Endothelial cell of umbilical vein (primary cell): Measurements from ENCODE around the gene SELL. TPM values are rescaled to one million over a fixed set of nuclear protein-coding genes. Genes with fewer than 3 reads are reported as not detected.

Source experiments
- BruUV-seq: library from RNA; stranded (reverse); fragments of 400-500 nt; replicated peaks from 2 replicates; lab custom pipeline; 2021; lab: Mats Ljungman, UMichigan
- CTCF ChIA-PET: fragments of 300-600, 350-600 bp; sonication (Branson Sonifier 250); formaldehyde crosslinking; loops from one replicate; lab custom pipeline; 2021; ENCODE audit warnings: antibody characterized with exemption, inconsistent platforms; lab: Charles Lee
- POLR2A ChIA-PET: fragments of 300-600, 350-600 bp; sonication (Branson Sonifier 250); formaldehyde crosslinking; loops from one replicate; lab custom pipeline; 2021; ENCODE audit warnings: antibody characterized with exemption, inconsistent platforms; lab: Charles Lee
- DNase-seq: peaks from one replicate; pipeline ENCODE4 v3.0.0-alpha.2; 2011; ENCODE audit warnings: low read depth, low spot score
- FAIRE-seq: peaks from 2 replicates; lab custom pipeline; 2011; peaks lifted over from hg19 to GRCh38; lab: Jason Lieb, UNC
- H2AFZ ChIP-seq: 2 replicates; pipeline ENCODE4 v1.6.0; 2012; ENCODE audit warnings: low read depth, low read length, control low read depth, inconsistent platforms
- H3K27ac ChIP-seq: 2 replicates; pipeline ENCODE4 v1.5.1; 2011; ENCODE audit warnings: low read depth, mild to moderate bottlenecking, control low read depth, low read length, moderate library complexity; ENCODE audit not compliant: insufficient read depth
- H3K27me3 ChIP-seq, 2 experiments: 2 replicates each; pipeline versions ENCODE4 v1.6.0 to v1.6.1; 2011; ENCODE audit warnings: low read length in 2 of 2, mixed read lengths in 1 of 2; ENCODE audit not compliant: control insufficient read depth in 2 of 2, insufficient read depth in 2 of 2
- H3K36me3 ChIP-seq, 2 experiments: 2 replicates in 1 of 2; 3 replicates in 1 of 2; pipeline ENCODE4 v1.5.1; 2011; ENCODE audit warnings: low read length in 2 of 2, mild to moderate bottlenecking in 1 of 2, moderate library complexity in 1 of 2; ENCODE audit not compliant: control insufficient read depth in 2 of 2, insufficient read depth in 2 of 2; ENCODE audit errors: extremely low read depth in 1 of 2
- H3K4me1 ChIP-seq: 3 replicates; pipeline ENCODE4 v1.5.1; 2011; ENCODE audit warnings: mild to moderate bottlenecking, low read length; ENCODE audit not compliant: control insufficient read depth, insufficient read depth; ENCODE audit errors: extremely low read depth
- H3K4me2 ChIP-seq: 2 replicates; pipeline ENCODE4 v1.6.1; 2011; ENCODE audit warnings: low read length, control low read depth, mixed read lengths; ENCODE audit not compliant: insufficient read depth
- H3K4me3 ChIP-seq, 3 experiments: fragments of 200-600 bp in 1 of 3; sonication (generic), shearing (Covaris generic) in 1 of 3; replicated peaks in 1 of 3; 2 replicates each; pipeline ENCODE4 v1.5.1; 2011 to 2016; ENCODE audit warnings: control low read depth in 3 of 3, low read length in 3 of 3, mild to moderate bottlenecking in 2 of 3, inconsistent platforms in 1 of 3, low read depth in 1 of 3, moderate library complexity in 1 of 3; ENCODE audit not compliant: insufficient read depth in 1 of 3
- H3K79me2 ChIP-seq: 2 replicates; pipeline ENCODE4 v1.6.0; 2012; ENCODE audit warnings: low read length, inconsistent platforms; ENCODE audit not compliant: control insufficient read depth, insufficient read depth
- H3K9ac ChIP-seq: replicated peaks from 2 replicates; pipeline ENCODE3; 2011; ENCODE audit warnings: low read length, control low read depth; ENCODE audit not compliant: insufficient read depth; ENCODE audit errors: extremely low read depth
- H3K9me1 ChIP-seq: replicated peaks from 3 replicates; pipeline ENCODE4 v1.6.0; 2011; ENCODE audit warnings: mild to moderate bottlenecking, low read length; ENCODE audit not compliant: control insufficient read depth, insufficient read depth; ENCODE audit errors: extremely low read depth
- H3K9me3 ChIP-seq: replicated peaks from 2 replicates; pipeline ENCODE4 v1.5.1; 2012; ENCODE audit warnings: low read length, inconsistent platforms; ENCODE audit not compliant: control insufficient read depth, insufficient read depth
- H4K20me1 ChIP-seq: replicated peaks from 2 replicates; pipeline ENCODE3; 2011; ENCODE audit warnings: mild to moderate bottlenecking, low read length; ENCODE audit not compliant: control insufficient read depth, insufficient read depth; ENCODE audit errors: extremely low read depth
- EZH2 ChIP-seq: IDR thresholded peaks from 2 replicates; pipeline ENCODE4 v1.6.1; 2012; ENCODE audit warnings: borderline replicate concordance, low read depth, mild to moderate bottlenecking, moderate library complexity, low read length, inconsistent platforms; ENCODE audit not compliant: severe bottlenecking
- FOS ChIP-seq: IDR thresholded peaks from 2 replicates; pipeline ENCODE4 v1.6.1; 2011; ENCODE audit warnings: mild to moderate bottlenecking, low read length, moderate library complexity, borderline replicate concordance; ENCODE audit not compliant: insufficient read depth
- GATA2 ChIP-seq: IDR thresholded peaks from 2 replicates; pipeline ENCODE4 v1.7.0; 2011; ENCODE audit warnings: low read depth, mild to moderate bottlenecking, moderate library complexity, mixed read lengths, low read length; ENCODE audit not compliant: insufficient read length, insufficient read depth
- JUN ChIP-seq: IDR thresholded peaks from 2 replicates; pipeline ENCODE4 v1.6.1; 2011; ENCODE audit warnings: borderline replicate concordance, low read depth; ENCODE audit not compliant: insufficient read length, insufficient read depth
- MYC ChIP-seq: IDR thresholded peaks from one replicate; pipeline ENCODE4 v1.6.1; 2011; ENCODE audit warnings: mild to moderate bottlenecking, low read depth, low read length
- POLR2A ChIP-seq: IDR thresholded peaks from 2 replicates; pipeline ENCODE4 v1.6.1; 2012; ENCODE audit warnings: low read depth, mild to moderate bottlenecking, control low read depth, low read length
- POLR2AphosphoS5 ChIP-seq: IDR thresholded peaks from 2 replicates; pipeline ENCODE4 v1.6.1; 2012; ENCODE audit warnings: low read depth, mild to moderate bottlenecking, control low read depth, low read length, moderate library complexity; ENCODE audit not compliant: insufficient read depth
- dilution Hi-C: fragments of 300-500 bp; cut with MboI; formaldehyde crosslinking; loops from one replicate; pipeline ENCODE4 v1.15.0; 2019; ENCODE audit warnings: low sequenced_read_pairs; ENCODE audit not compliant: extremely low pct_ligation_motif_present
- intact Hi-C: fragments of 100-400 bp; cut with micrococcal nuclease; formaldehyde crosslinking; loops from one replicate; pipeline ENCODE4 v1.10.0; 2022
- polyA plus RNA-seq, 4 experiments: library from polyadenylated mRNA; depleted of rRNA in 3 of 4; stranded (reverse) in 3 of 4; unstranded in 1 of 4; fragments of >200 nt; gene quantifications; 2 replicates each; pipeline versions ENCODE4 v1.2.1 to v1.2.3, GENCODE V29; 2011 to 2012; ENCODE audit warnings: missing spikeins in 1 of 4
- total RNA-seq: library from RNA; stranded (reverse); gene quantifications from 2 replicates; pipeline ENCODE4 v1.2.3, GENCODE V29; 2021
- TF ChIP-seq, protein P1 (sequence below), 2 donors: IDR thresholded peaks; 1 replicate in 1 of 2; 2 replicates in 1 of 2; pipeline ENCODE4 v1.5.1; 2011; ENCODE audit warnings: low read length in 2 of 2, mild to moderate bottlenecking in 2 of 2, moderate library complexity in 2 of 2, control low read depth in 1 of 2, inconsistent platforms in 1 of 2, low read depth in 1 of 2; ENCODE audit not compliant: insufficient read depth in 1 of 2; ENCODE audit errors: extremely low read depth in 1 of 2
- TF ChIP-seq, protein P2 (sequence below): IDR thresholded peaks from 2 replicates; pipeline ENCODE4 v1.6.1; 2011; ENCODE audit not compliant: insufficient read depth, insufficient read length

SELL gene
- total and polyA plus RNA-seq, 2 donors (not counting 3 experiments of a cell fraction or from before 2014, with no cell fraction given) = 0.68 to 1.8 TPM

DNA sequence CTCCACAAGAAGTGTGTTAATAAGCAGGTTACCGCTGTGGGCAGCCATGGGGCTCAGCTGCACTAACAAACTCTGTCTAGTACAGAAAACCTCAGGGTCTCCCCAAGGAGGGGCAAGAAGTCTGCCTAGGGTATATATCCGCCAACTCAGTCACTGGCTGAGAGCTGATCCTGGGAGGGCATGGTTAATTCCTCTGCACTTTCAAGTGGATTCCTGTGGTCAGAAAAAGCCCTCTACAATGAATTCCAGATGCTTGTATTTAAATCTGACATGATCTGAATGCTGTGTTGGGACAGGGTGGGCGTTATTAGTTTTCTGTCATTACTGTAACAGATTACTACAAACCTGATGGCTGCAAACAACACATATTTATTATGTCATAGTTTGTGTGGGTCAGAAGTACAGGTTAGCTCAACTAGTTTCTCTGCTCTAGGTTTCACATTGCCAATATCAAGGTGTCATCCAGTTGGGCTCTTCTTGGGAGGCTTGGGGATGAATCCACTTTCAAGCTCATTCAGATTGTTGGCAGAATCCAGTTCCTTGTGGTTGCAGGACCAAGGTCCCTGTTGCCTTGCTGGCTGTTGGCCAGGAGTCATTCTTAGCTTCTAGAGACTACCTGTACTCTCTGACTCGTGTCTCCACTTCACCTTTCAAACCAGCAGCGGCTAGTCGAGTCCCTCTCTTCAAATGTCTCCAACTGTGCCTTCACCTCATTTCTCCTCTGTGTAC, 30.4 kb upstream of the SELL start:
- intact Hi-C loops = loop anchor here (2.0 kb wide), 1 partner anchor 39 kb away; no protein-coding TSS in a partner anchor
- Histone ChIP-seq H3K27me3 (no peaks in the 10 kb centered on the region), H3K79me2 (no peaks in the 10 kb centered on the region), H3K27ac (no peak overlapping the region), H3K4me2 (no peak overlapping the region), H3K36me3 (no peaks in the 10 kb centered on the region), H3K9me1 (no peaks in the 10 kb centered on the region), H3K4me3 (no peak overlapping the region), H3K9me3 (no peaks in the 10 kb centered on the region), H3K9ac (no peak overlapping the region), H2AFZ (no peak overlapping the region), H3K4me1 (peaks cover 26% of the 10 kb centered on the region), H4K20me1 (no peaks in the 10 kb centered on the region)
- FAIRE-seq = no peak
- dilution Hi-C loops = no loop called here
- CTCF ChIA-PET = interaction anchor here (1.0 kb wide), 1 partner anchor 11 kb away, joined by 3 read pairs; no protein-coding TSS in a partner anchor
- TF ChIP-seq, protein P1, sequence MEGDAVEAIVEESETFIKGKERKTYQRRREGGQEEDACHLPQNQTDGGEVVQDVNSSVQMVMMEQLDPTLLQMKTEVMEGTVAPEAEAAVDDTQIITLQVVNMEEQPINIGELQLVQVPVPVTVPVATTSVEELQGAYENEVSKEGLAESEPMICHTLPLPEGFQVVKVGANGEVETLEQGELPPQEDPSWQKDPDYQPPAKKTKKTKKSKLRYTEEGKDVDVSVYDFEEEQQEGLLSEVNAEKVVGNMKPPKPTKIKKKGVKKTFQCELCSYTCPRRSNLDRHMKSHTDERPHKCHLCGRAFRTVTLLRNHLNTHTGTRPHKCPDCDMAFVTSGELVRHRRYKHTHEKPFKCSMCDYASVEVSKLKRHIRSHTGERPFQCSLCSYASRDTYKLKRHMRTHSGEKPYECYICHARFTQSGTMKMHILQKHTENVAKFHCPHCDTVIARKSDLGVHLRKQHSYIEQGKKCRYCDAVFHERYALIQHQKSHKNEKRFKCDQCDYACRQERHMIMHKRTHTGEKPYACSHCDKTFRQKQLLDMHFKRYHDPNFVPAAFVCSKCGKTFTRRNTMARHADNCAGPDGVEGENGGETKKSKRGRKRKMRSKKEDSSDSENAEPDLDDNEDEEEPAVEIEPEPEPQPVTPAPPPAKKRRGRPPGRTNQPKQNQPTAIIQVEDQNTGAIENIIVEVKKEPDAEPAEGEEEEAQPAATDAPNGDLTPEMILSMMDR (IDR thresholded peaks at IDR 0.05; ENCODE audit: extremely low read depth in 1 of 2, insufficient read depth in 1 of 2, low read depth in 1 of 2, low read length in 2 of 2) = no peak
- no peak for TF ChIP-seq MYC
- no peak for TF ChIP-seq FOS
- TF ChIP-seq EZH2 = no peak
- TF ChIP-seq POLR2A = no peak
- TF ChIP-seq GATA2 = no peak
- TF ChIP-seq POLR2AphosphoS5 = no peak
- TF ChIP-seq JUN = no peak
- TF ChIP-seq, protein P2, sequence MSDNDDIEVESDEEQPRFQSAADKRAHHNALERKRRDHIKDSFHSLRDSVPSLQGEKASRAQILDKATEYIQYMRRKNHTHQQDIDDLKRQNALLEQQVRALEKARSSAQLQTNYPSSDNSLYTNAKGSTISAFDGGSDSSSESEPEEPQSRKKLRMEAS = no peak
- no peak for DNase-seq
- no TSS peak for BruUV-seq
- POLR2A ChIA-PET = interaction anchor here (0.6 kb wide), 1 partner anchor 368 kb away, joined by 6 read pairs; no protein-coding TSS in a partner anchor
